ENCODE data around the gene ADARB2. TPM values are rescaled to one million over a fixed set of nuclear protein-coding genes. Genes with fewer than 3 reads are reported as not detected.
"Not testable (repeated sequence)": the region's sequence is repeated elsewhere in the genome, so short reads cannot be mapped to it uniquely, and the experiment has no call there.

Gene ADARB2
- polyA plus RNA-seq, 1 donor = 0.16 TPM

GRCh38 chr10:1159131-1160061 lies 577.9 kb downstream of the ADARB2 start:
- no peak for DNase-seq (ENCODE audit: low read depth)

- DNase-seq (ENCODE audit: low read depth) = not testable (repeated sequence)
These were observed 578.8 kb downstream of the ADARB2 start for GRCh38 chr10:1158536-1158935.

- no peak for DNase-seq (ENCODE audit: low read depth)
These were observed 579.3 kb downstream of the ADARB2 start for GRCh38 chr10:1158066-1158465.

GRCh38 chr10:1157615-1157933 lies 579.8 kb downstream of the ADARB2 start:
- no peak for DNase-seq (ENCODE audit: low read depth)

GRCh38 chr10:1156921-1157614 lies 580.3 kb downstream of the ADARB2 start:
- no peak for DNase-seq (ENCODE audit: low read depth)

GRCh38 chr10:1156616-1156886 lies 580.8 kb downstream of the ADARB2 start:
- DNase-seq (ENCODE audit: low read depth) = no peak

GRCh38 chr10:1155791-1156615 lies 581.3 kb downstream of the ADARB2 start:
- no peak for DNase-seq (ENCODE audit: low read depth)

- DNase-seq (ENCODE audit: low read depth) = no peak
These were observed 582.6 kb downstream of the ADARB2 start for GRCh38 chr10:1154531-1155295.

- DNase-seq (ENCODE audit: low read depth) = no peak
These were observed 583.4 kb downstream of the ADARB2 start for GRCh38 chr10:1153805-1154351.

GRCh38 chr10:1153251-1153763 lies 584.0 kb downstream of the ADARB2 start:
- DNase-seq (ENCODE audit: low read depth) = no peak

- DNase-seq (ENCODE audit: low read depth) = no peak
These were observed 584.7 kb downstream of the ADARB2 start for GRCh38 chr10:1152386-1153250.

- no peak for DNase-seq (ENCODE audit: low read depth)
These were observed 586.0 kb downstream of the ADARB2 start for GRCh38 chr10:1151076-1152033.

- DNase-seq (ENCODE audit: low read depth) = no peak
These were observed 586.7 kb downstream of the ADARB2 start for GRCh38 chr10:1150638-1150955.

- DNase-seq (ENCODE audit: low read depth) = no peak
These were observed 587.3 kb downstream of the ADARB2 start for GRCh38 chr10:1149793-1150637.

GRCh38 chr10:1148855-1149605 lies 588.3 kb downstream of the ADARB2 start:
- no peak for DNase-seq (ENCODE audit: low read depth)

- no peak for DNase-seq (ENCODE audit: low read depth)
These were observed 589.5 kb downstream of the ADARB2 start for GRCh38 chr10:1147810-1148209.

- no peak for DNase-seq (ENCODE audit: low read depth)
These were observed 594.7 kb downstream of the ADARB2 start for GRCh38 chr10:1142596-1142995.
